CD14-positive monocyte (primary cell): Measurements from ENCODE around the gene EP400. TPM values are rescaled to one million over a fixed set of nuclear protein-coding genes. Genes with fewer than 3 reads are reported as not detected.

Source experiments
- DNase-seq, 3 donors: peaks; one replicate each; pipeline ENCODE4 v3.0.0-alpha.2; 2011 to 2022
- H2AFZ ChIP-seq: 2 replicates; pipeline ENCODE4 v1.6.0; 2012; ENCODE audit warnings: mild to moderate bottlenecking, low read depth, low read length, inconsistent platforms; ENCODE audit not compliant: insufficient read depth, poor library complexity, severe bottlenecking
- H3K27ac ChIP-seq, 2 donors: 1 replicate in 1 of 2; 2 replicates in 1 of 2; pipeline ENCODE4 v1.5.1; 2012 to 2013; ENCODE audit warnings: low read length in 2 of 2, control low read depth in 1 of 2, inconsistent platforms in 1 of 2, low read depth in 1 of 2, mild to moderate bottlenecking in 1 of 2
- H3K27me3 ChIP-seq, 2 donors: one replicate each; pipeline versions ENCODE4 v1.6.0 to v1.6.1; 2011 to 2013; ENCODE audit warnings: low read length in 2 of 2; ENCODE audit not compliant: control insufficient read depth in 2 of 2, insufficient read depth in 2 of 2
- H3K36me3 ChIP-seq, 2 donors: replicated peaks in 1 of 2; 1 replicate in 1 of 2; 2 replicates in 1 of 2; pipeline versions ENCODE4 v1.5.1 to v1.6.1; 2012 to 2013; ENCODE audit warnings: low read length in 2 of 2, control low read depth in 1 of 2, inconsistent platforms in 1 of 2, mild to moderate bottlenecking in 1 of 2; ENCODE audit not compliant: insufficient read depth in 2 of 2, control insufficient read depth in 1 of 2
- H3K4me1 ChIP-seq, 2 donors: 1 replicate in 1 of 2; 2 replicates in 1 of 2; pipeline versions ENCODE4 v1.5.1 to v1.6.1; 2012 to 2013; ENCODE audit warnings: low read length in 2 of 2, control low read depth in 1 of 2, inconsistent platforms in 1 of 2, mild to moderate bottlenecking in 1 of 2, moderate library complexity in 1 of 2; ENCODE audit not compliant: insufficient read depth in 2 of 2, control insufficient read depth in 1 of 2
- H3K4me2 ChIP-seq: replicated peaks from 2 replicates; pipeline ENCODE3; 2012; ENCODE audit warnings: low read length, moderate library complexity, mild to moderate bottlenecking; ENCODE audit not compliant: poor library complexity, severe bottlenecking; ENCODE audit errors: extremely low read depth
- H3K4me3 ChIP-seq, 3 experiments: fragments of 200-600 bp in 1 of 3; sonication (generic) in 1 of 3; replicated peaks in 1 of 3; 1 replicate in 2 of 3; 2 replicates in 1 of 3; pipeline ENCODE4 v1.5.1; 2011 to 2013; ENCODE audit warnings: low read length in 3 of 3, mild to moderate bottlenecking in 3 of 3, control low read depth in 2 of 3, low read depth in 2 of 3, inconsistent platforms in 1 of 3, moderate library complexity in 1 of 3
- H3K79me2 ChIP-seq: 2 replicates; pipeline ENCODE4 v1.6.0; 2012; ENCODE audit warnings: mild to moderate bottlenecking, control low read depth, inconsistent platforms, low read length, moderate library complexity; ENCODE audit not compliant: insufficient read depth
- H3K9ac ChIP-seq: 2 replicates; pipeline ENCODE4 v1.6.0; 2017; ENCODE audit warnings: low read length, mild to moderate bottlenecking; ENCODE audit not compliant: insufficient read depth, poor library complexity, severe bottlenecking
- H3K9me3 ChIP-seq, 2 donors: replicated peaks in 1 of 2; 1 replicate in 1 of 2; 2 replicates in 1 of 2; pipeline versions ENCODE4 v1.5.1 to v1.6.1; 2012 to 2013; ENCODE audit warnings: low read length in 2 of 2, control low read depth in 1 of 2; ENCODE audit not compliant: control insufficient read depth in 1 of 2, insufficient read depth in 1 of 2
- H4K20me1 ChIP-seq: 2 replicates; pipeline ENCODE4 v1.6.0; 2012; ENCODE audit warnings: mild to moderate bottlenecking, low read length, control low read depth, moderate library complexity; ENCODE audit not compliant: insufficient read depth
- H3K27ac Mint-ChIP-seq, 7 donors: one replicate each; pipeline ENCODE4 v1.8.0; 2020; ENCODE audit warnings: mild to moderate bottlenecking in 7 of 7, mixed read lengths in 7 of 7, moderate library complexity in 6 of 7, inconsistent platforms in 2 of 7
- H3K27me3 Mint-ChIP-seq, 3 donors: one replicate each; pipeline ENCODE4 v1.8.0; 2021 to 2022; ENCODE audit warnings: low read depth in 3 of 3, mild to moderate bottlenecking in 3 of 3, mixed read lengths in 3 of 3, moderate library complexity in 3 of 3, inconsistent platforms in 1 of 3
- H3K36me3 Mint-ChIP-seq, 2 donors: one replicate each; pipeline ENCODE4 v1.8.0; 2020; ENCODE audit warnings: mixed read lengths in 2 of 2, inconsistent platforms in 1 of 2, mild to moderate bottlenecking in 1 of 2
- H3K4me1 Mint-ChIP-seq: one replicate; pipeline ENCODE4 v1.8.0; 2020; ENCODE audit warnings: mild to moderate bottlenecking, mixed read lengths
- H3K4me3 Mint-ChIP-seq, 2 donors: one replicate each; pipeline ENCODE4 v1.8.0; 2020; ENCODE audit warnings: mild to moderate bottlenecking in 2 of 2, mixed read lengths in 2 of 2, moderate library complexity in 1 of 2
- H3K9me3 Mint-ChIP-seq, 7 donors: one replicate each; pipeline ENCODE4 v1.8.0; 2020 to 2022; ENCODE audit warnings: mixed read lengths in 7 of 7, mild to moderate bottlenecking in 6 of 7, moderate library complexity in 6 of 7, inconsistent platforms in 2 of 7
- WGBS: methylation state at CpG from one replicate; pipeline ENCODE4 v1.1.5; 2013; ENCODE audit warnings: missing lambda C conversion rate; ENCODE audit not compliant: insufficient coverage; 5-methylcytosine and 5-hydroxymethylcytosine counted together
- intact Hi-C, 2 donors: fragments of 100-400 bp; cut with micrococcal nuclease; formaldehyde crosslinking; loops; one replicate each; pipeline versions ENCODE4 v1.15.0 to v1.15.1; 2023
- polyA plus RNA-seq, 3 donors: library from polyadenylated mRNA; depleted of rRNA in 1 of 3; unstranded in 2 of 3; stranded (reverse) in 1 of 3; fragments of 300-500 nt in 2 of 3; fragments of >200 nt in 1 of 3; fragmentation: Illumina TruSeq in 2 of 3; gene quantifications; 1 replicate in 2 of 3; 2 replicates in 1 of 3; pipeline ENCODE4 v1.2.3, GENCODE V29; 2012 to 2021
- TF ChIP-seq, protein P1 (sequence below): fragments of 200-600 bp; IDR thresholded peaks from one replicate; pipeline ENCODE4 v1.8.0; 2022; ENCODE audit warnings: antibody characterized with exemption, mild to moderate bottlenecking

EP400 gene
- polyA plus RNA-seq, 3 donors: 0.65 to 12.1 (median 0.81) TPM

DNA sequence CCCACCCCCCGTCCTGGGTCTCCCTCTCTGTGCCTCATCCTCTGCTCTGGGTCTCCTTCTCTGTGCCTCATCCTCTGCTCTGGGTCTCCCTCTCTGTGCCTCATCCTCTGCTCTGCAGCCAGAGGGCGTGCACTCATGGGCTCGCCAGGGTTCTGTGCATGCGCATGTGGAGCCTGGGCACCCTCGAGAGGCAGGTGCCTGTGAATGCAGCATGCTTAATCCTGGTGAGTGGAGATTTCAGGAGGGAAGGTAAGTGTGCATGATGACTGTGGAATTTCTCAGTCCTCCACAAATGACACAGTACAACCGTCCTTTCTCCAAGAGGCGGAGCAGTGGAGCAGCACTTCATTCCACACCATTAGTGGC, 65.2 kb downstream of the EP400 start:
- no CpG with 5 or more reads among the region's 7 CpGs for whole genome bisulfite sequencing
- H3K9me3 ChIP-seq: no peaks in the 10 kb centered on the region
- TF ChIP-seq, protein P1, sequence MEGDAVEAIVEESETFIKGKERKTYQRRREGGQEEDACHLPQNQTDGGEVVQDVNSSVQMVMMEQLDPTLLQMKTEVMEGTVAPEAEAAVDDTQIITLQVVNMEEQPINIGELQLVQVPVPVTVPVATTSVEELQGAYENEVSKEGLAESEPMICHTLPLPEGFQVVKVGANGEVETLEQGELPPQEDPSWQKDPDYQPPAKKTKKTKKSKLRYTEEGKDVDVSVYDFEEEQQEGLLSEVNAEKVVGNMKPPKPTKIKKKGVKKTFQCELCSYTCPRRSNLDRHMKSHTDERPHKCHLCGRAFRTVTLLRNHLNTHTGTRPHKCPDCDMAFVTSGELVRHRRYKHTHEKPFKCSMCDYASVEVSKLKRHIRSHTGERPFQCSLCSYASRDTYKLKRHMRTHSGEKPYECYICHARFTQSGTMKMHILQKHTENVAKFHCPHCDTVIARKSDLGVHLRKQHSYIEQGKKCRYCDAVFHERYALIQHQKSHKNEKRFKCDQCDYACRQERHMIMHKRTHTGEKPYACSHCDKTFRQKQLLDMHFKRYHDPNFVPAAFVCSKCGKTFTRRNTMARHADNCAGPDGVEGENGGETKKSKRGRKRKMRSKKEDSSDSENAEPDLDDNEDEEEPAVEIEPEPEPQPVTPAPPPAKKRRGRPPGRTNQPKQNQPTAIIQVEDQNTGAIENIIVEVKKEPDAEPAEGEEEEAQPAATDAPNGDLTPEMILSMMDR: no peak
- no peak overlapping the region for H3K4me2 ChIP-seq
- no peaks in the 10 kb centered on the region for H3K4me1 ChIP-seq
- Mint-ChIP-seq H3K9me3 (no peaks in the 10 kb centered on the region), H3K4me1 (no peaks in the 10 kb centered on the region), H3K27ac (no peak overlapping the region), H3K4me3 (no peak overlapping the region), H3K36me3 (peaks cover 93 to 98% of the 10 kb centered on the region in 2 donors), H3K27me3 (no peaks in the 10 kb centered on the region)
- H3K27me3 ChIP-seq: no peaks in the 10 kb centered on the region
- DNase-seq: no peak
- no peak overlapping the region for H3K27ac ChIP-seq
- H3K79me2 ChIP-seq: no peaks in the 10 kb centered on the region
- H3K36me3 ChIP-seq: peaks cover 95 to 100% of the 10 kb centered on the region in 2 donors
- H4K20me1 ChIP-seq: no peaks in the 10 kb centered on the region
- no peak overlapping the region for H3K4me3 ChIP-seq
- no peak overlapping the region for H2AFZ ChIP-seq
- no peak overlapping the region for H3K9ac ChIP-seq
- intact Hi-C loops: no loop called here

DNA sequence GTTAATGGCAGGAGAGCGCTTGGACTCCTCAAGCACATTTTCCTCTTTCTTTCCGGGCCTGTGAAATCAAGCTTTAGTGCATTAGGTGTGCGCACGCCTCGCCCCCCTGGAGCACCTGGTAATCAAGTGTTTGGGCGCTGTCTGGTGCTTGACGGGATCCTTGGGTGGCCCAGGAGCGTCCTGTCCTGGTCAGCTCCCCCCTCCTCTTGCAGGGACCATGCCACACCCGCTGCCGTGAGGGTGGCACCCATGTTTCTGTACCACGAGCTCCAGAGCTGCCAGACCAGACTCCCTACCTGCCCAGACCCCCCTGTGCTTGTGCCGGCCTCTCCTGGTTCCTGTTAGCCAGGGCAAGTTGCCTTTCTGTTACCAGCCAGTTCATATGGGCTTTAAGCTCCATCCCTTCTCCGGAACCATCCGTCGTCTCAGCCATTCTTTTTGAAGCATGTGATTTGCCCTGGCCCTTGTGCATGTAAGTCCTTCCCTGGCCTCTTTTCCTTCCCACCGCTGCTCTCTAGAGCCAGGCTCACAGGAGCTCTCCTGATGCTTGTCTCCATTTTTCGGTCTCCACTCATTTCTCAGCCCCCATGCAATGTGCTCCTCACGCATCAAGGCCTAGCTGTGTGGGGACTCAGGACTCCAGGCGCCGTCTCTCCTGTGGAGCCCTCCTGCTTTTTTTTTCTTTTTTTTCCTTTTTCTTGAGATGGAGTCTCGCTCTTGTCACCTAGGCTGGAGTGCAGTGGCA, 66.1 kb downstream of the EP400 start:
- no peak overlapping the region for H3K4me3 ChIP-seq
- WGBS: 98% methylated on average over 21 of the region's 21 CpGs
- TF ChIP-seq, protein P1: no peak
- no peak overlapping the region for H3K9ac ChIP-seq
- no peaks in the 10 kb centered on the region for H3K27me3 ChIP-seq
- H2AFZ ChIP-seq: no peak overlapping the region
- no peaks in the 10 kb centered on the region for H3K9me3 Mint-ChIP-seq
- H3K79me2 ChIP-seq: no peaks in the 10 kb centered on the region
- peak overlapping the region in 3 of 7 donors; percentile 19 to 47 (median 44) for H3K27ac Mint-ChIP-seq
- H4K20me1 ChIP-seq: no peaks in the 10 kb centered on the region
- H3K4me1 Mint-ChIP-seq: no peaks in the 10 kb centered on the region
- H3K36me3 ChIP-seq: peaks cover 98 to 100% of the 10 kb centered on the region in 2 donors
- intact Hi-C loops: no loop called here
- no peaks in the 10 kb centered on the region for H3K27me3 Mint-ChIP-seq
- no peak overlapping the region for H3K4me3 Mint-ChIP-seq
- H3K9me3 ChIP-seq: no peaks in the 10 kb centered on the region
- H3K27ac ChIP-seq: no peak overlapping the region
- no peak for DNase-seq
- no peaks in the 10 kb centered on the region for H3K4me1 ChIP-seq
- no peak overlapping the region for H3K4me2 ChIP-seq
- H3K36me3 Mint-ChIP-seq: peaks cover 94 to 98% of the 10 kb centered on the region in 2 donors
